DND-41 (cell line): ENCODE results near the gene STAT5B.
A peak's percentile ranks its signal among the peaks of the same experiment; 100 is the strongest.

ENCODE experiments used
- ATAC-seq: fragments of 200-7000 bp; cut with Tn5 transposase; 3 replicates; pipeline ENCODE4 v1.9.1; 2021; ENCODE audit warnings: low read depth; ENCODE audit not compliant: insufficient read depth
- DNase-seq: peaks from one replicate; pipeline ENCODE4 v3.0.0-alpha.2; 2020
- H2AFZ ChIP-seq: 2 replicates; pipeline ENCODE4 v1.6.0; 2012; ENCODE audit warnings: low read depth, low read length
- H3K27ac ChIP-seq: 2 replicates; pipeline ENCODE4 v1.5.1; 2012; ENCODE audit warnings: low read length, inconsistent platforms
- H3K27me3 ChIP-seq: fragments of 200-600 bp; sonication (generic); 2 replicates; pipeline ENCODE4 v1.6.0; 2012; ENCODE audit warnings: low read length, mild to moderate bottlenecking, inconsistent platforms; ENCODE audit not compliant: insufficient read depth, poor library complexity
- H3K36me3 ChIP-seq: 2 replicates; pipeline ENCODE4 v1.5.1; 2012; ENCODE audit warnings: low read length, inconsistent platforms; ENCODE audit not compliant: insufficient read depth
- H3K4me1 ChIP-seq: 2 replicates; pipeline ENCODE4 v1.5.1; 2012; ENCODE audit warnings: mild to moderate bottlenecking, low read length; ENCODE audit not compliant: insufficient read depth
- H3K4me2 ChIP-seq: 2 replicates; pipeline ENCODE4 v1.6.0; 2012; ENCODE audit warnings: mild to moderate bottlenecking, moderate library complexity, low read length, inconsistent platforms; ENCODE audit not compliant: insufficient read depth
- H3K4me3 ChIP-seq, 2 experiments: fragments of 200-600 bp in 1 of 2; shearing (Covaris generic) in 1 of 2; 2 replicates each; pipeline ENCODE4 v1.5.1; 2012 to 2016; ENCODE audit warnings: inconsistent platforms in 2 of 2, low read length in 2 of 2, mild to moderate bottlenecking in 2 of 2, low read depth in 1 of 2, moderate library complexity in 1 of 2
- H3K79me2 ChIP-seq: 2 replicates; pipeline ENCODE4 v1.6.0; 2012; ENCODE audit warnings: low read length, inconsistent platforms; ENCODE audit not compliant: insufficient read depth
- H3K9ac ChIP-seq: 2 replicates; pipeline ENCODE4 v1.6.0; 2012; ENCODE audit warnings: low read depth, mild to moderate bottlenecking, inconsistent platforms, low read length, moderate library complexity
- H3K9me3 ChIP-seq: 2 replicates; pipeline ENCODE4 v1.5.1; 2012; ENCODE audit warnings: low read length, moderate library complexity, mild to moderate bottlenecking, inconsistent platforms; ENCODE audit not compliant: insufficient read depth, severe bottlenecking
- H4K20me1 ChIP-seq: 2 replicates; pipeline ENCODE4 v1.6.0; 2012; ENCODE audit warnings: low read length; ENCODE audit not compliant: insufficient read depth
- CTCF ChIP-seq: IDR thresholded peaks from 2 replicates; pipeline ENCODE4 v1.5.1; 2012; ENCODE audit warnings: borderline replicate concordance, low read length, moderate library complexity, mild to moderate bottlenecking; ENCODE audit not compliant: poor library complexity, severe bottlenecking; ENCODE audit errors: extremely low read depth
- EZH2 ChIP-seq: IDR thresholded peaks from 3 replicates; pipeline ENCODE4 v1.6.1; 2012; ENCODE audit warnings: borderline replicate concordance, low read depth, mild to moderate bottlenecking, moderate library complexity, low read length, inconsistent platforms; ENCODE audit not compliant: severe bottlenecking

STAT5B gene

GRCh38 chr17:42277342-42277712 is 1.1 kb upstream of the STAT5B start:
- Histone ChIP-seq H3K4me2 (peak overlapping the region; percentile 84), H3K36me3 (no peaks in the 10 kb centered on the region; the same call in 1 of the 2 replicates), H3K27me3 (peaks cover 2% of the 10 kb centered on the region), H3K9ac (peak overlapping the region; percentile 97; the same call in 1 of the 2 replicates), H3K79me2 (peaks cover 36% of the 10 kb centered on the region), H4K20me1 (no peaks in the 10 kb centered on the region), H3K9me3 (no peaks in the 10 kb centered on the region), H2AFZ (peak overlapping the region; percentile 99), H3K4me1 (peaks cover 41% of the 10 kb centered on the region), H3K27ac (no peak overlapping the region), H3K4me3 (0 out of 4 replicates have a peak overlapping the region, but pooled peaks of 1 of the 2 experiments have one; percentile 6)
- no peak for DNase-seq
- no peak for ATAC-seq
- no peak for TF ChIP-seq CTCF
- TF ChIP-seq EZH2: no peak

GRCh38 chr17:42276609-42277341 is 584 bp upstream of the STAT5B start:
- peak; percentile 55 for ATAC-seq
- no peak for DNase-seq

GRCh38 chr17:42275527-42276358 is 448 bp downstream of the STAT5B start:
- peak; percentile 68 for ATAC-seq
- peak overlapping the region; percentile 99 for H2AFZ ChIP-seq
- H3K79me2 ChIP-seq: peaks cover 51% of the 10 kb centered on the region

More at GRCh38 chr17:42276609-42277341, 584 bp upstream of the STAT5B start:
- peaks cover 41% of the 10 kb centered on the region for H3K79me2 ChIP-seq
- H2AFZ ChIP-seq: peak overlapping the region; percentile 99
- H3K27ac ChIP-seq: peak overlapping the region; percentile 75
- H3K27me3 ChIP-seq: peaks cover 2% of the 10 kb centered on the region
- TF ChIP-seq EZH2 (no peak), CTCF (no peak)
- H3K9me3 ChIP-seq: no peaks in the 10 kb centered on the region
- peaks cover 45% of the 10 kb centered on the region for H3K4me1 ChIP-seq
- H3K4me2 ChIP-seq: peak overlapping the region; percentile 84
- peak overlapping the region; percentile 62 to 75; a peak in 3 of 4 replicates for H3K4me3 ChIP-seq
- H3K9ac ChIP-seq: peak overlapping the region; percentile 97
- no peaks in the 10 kb centered on the region for H4K20me1 ChIP-seq
- H3K36me3 ChIP-seq: no peaks in the 10 kb centered on the region; the same call in 1 of the 2 replicates

More at GRCh38 chr17:42275527-42276358, 448 bp downstream of the STAT5B start:
- no peak for TF ChIP-seq CTCF
- TF ChIP-seq EZH2: no peak
- H4K20me1 ChIP-seq: no peaks in the 10 kb centered on the region; the same call in 1 of the 2 replicates
- H3K4me2 ChIP-seq: peak overlapping the region; percentile 84
- H3K27ac ChIP-seq: peak overlapping the region; percentile 57
- no peaks in the 10 kb centered on the region for H3K27me3 ChIP-seq
- H3K9me3 ChIP-seq: no peaks in the 10 kb centered on the region
- peak; percentile 51 for DNase-seq
- H3K4me3 ChIP-seq: peak overlapping the region; percentile 73 to 75
- peaks cover 45% of the 10 kb centered on the region for H3K4me1 ChIP-seq
- H3K36me3 ChIP-seq: no peaks in the 10 kb centered on the region; the same call in 1 of the 2 replicates
- peak overlapping the region; percentile 97 for H3K9ac ChIP-seq
